Measurements from ENCODE around the gene LRRC56. TPM values are rescaled to one million over a fixed set of nuclear protein-coding genes. Genes with fewer than 3 reads are reported as not detected.

Gene LRRC56
- total and polyA plus RNA-seq, 2 donors (not counting 1 experiment from before 2014, with no cell fraction given) = 11.8 to 15.8 TPM

DNA sequence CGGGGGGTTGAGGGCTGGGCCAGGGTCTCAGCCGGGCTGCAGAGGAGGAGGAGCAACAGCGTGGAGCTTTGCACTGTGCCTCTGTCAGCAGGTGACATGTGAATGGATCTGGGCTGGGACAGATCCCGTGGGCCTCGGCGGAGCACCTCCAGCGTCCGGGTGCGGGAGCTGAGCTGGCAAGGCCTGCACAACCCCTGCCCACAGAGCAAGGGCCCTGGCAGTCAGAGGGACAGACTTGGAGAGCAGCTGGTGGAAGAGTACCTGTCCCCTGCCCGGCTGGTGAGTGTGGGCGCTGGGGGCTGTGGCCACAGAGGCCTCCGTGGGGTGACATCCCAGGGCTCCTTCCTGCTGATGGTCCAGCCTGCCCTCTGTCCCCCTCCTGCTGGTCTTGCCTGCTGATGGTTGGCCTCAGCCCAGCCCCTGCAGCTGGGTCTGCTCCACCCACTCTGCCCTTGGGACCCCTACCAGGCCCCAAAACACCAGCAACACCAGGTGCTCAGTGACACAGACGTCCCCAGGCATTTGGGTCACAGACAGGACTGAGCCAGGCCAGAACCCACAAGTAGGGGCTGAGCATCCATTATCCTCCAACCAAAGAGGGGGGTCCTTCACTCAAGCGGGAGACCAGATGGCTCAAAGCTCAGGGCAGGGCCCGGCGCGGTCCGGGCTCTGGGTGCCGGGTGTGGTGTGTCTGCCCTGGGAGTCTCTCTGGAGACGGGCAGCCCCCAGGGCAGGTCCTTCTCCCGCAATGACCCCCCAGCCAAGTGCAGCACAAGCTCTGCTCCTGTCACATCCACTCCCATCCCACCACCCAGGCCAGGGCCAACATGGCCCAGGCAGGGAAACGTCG, 3.5 kb downstream of the LRRC56 start:
- Histone ChIP-seq H3K27me3 (replicated peaks in 1 of 4; ENCODE audit: control extremely low read depth in 1 of 4, control insufficient read depth in 3 of 4, insufficient read depth in 4 of 4, low read length in 3 of 4) (no peaks in the 10 kb centered on the region), H3K36me3 (replicated peaks in 1 of 2; ENCODE audit: control extremely low read depth in 1 of 2, control insufficient read depth in 1 of 2, extremely low read depth in 1 of 2, insufficient read depth in 2 of 2, low read length in 1 of 2) (peaks cover 0 to 2% of the 10 kb centered on the region in 2 experiments), H3K4me2 (replicated peaks; ENCODE audit: low read depth, low read length, poor library complexity, severe bottlenecking) (no peak overlapping the region), H4K20me1 (ENCODE audit: control insufficient read depth, insufficient read depth, low read length, poor library complexity, severe bottlenecking) (no peaks in the 10 kb centered on the region), H3K79me2 (ENCODE audit: control insufficient read depth, insufficient read depth, low read length) (peaks cover 33% of the 10 kb centered on the region), H3K4me1 (ENCODE audit: control insufficient read depth in 2 of 2, insufficient read depth in 2 of 2, low read length in 2 of 2) (peaks cover 12 to 25% of the 10 kb centered on the region in 2 donors), H3K27ac (ENCODE audit: low read length in 2 of 2) (no peak overlapping the region), H3K4me3 (ENCODE audit: control extremely low read depth in 1 of 5, extremely low read depth in 1 of 5, insufficient read depth in 1 of 5, low read depth in 2 of 5, low read length in 4 of 5) (no peak overlapping the region), H3K9ac (ENCODE audit: low read length) (no peak overlapping the region), H2AFZ (ENCODE audit: insufficient read depth, low read depth, low read length, poor library complexity, severe bottlenecking) (no peak overlapping the region), H3K9me3 (ENCODE audit: control extremely low read depth in 1 of 3, control insufficient read depth in 2 of 3, insufficient read depth in 1 of 3, low read length in 2 of 3) (no peaks in the 10 kb centered on the region)
- no peaks in the 10 kb centered on the region for H3K9me3 Mint-ChIP-seq (ENCODE audit: insufficient read depth)
- peaks cover 19% of the 10 kb centered on the region for H3K4me1 Mint-ChIP-seq
- TF ChIP-seq CTCF (IDR thresholded peaks at IDR 0.05) (no peak), EZH2 (IDR thresholded peaks at IDR 0.05; ENCODE audit: borderline replicate concordance, insufficient read depth, low read depth, low read length, poor library complexity, severe bottlenecking) (no peak)
- CTCF ChIA-PET = no interaction called here
- intact Hi-C loops (cut with micrococcal nuclease) = no loop called here
- POLR2A ChIA-PET = no interaction called here
- H3K27me3 Mint-ChIP-seq = no peaks in the 10 kb centered on the region
- H3K27ac Mint-ChIP-seq = no peak overlapping the region
- 94% methylated on average over 23 of the region's 23 CpGs for WGBS (ENCODE audit: insufficient coverage)
- DNase-seq = peak; percentile 25
- H3K4me3 Mint-ChIP-seq = no peak overlapping the region
- ATAC-seq (ENCODE audit: low read depth) = no peak

GRCh38 chr11:541433-541885, 4.1 kb downstream of the LRRC56 start:
- no peak overlapping the region for H3K27ac ChIP-seq (ENCODE audit: low read length in 2 of 2)
- no peaks in the 10 kb centered on the region for H4K20me1 ChIP-seq (ENCODE audit: control insufficient read depth, insufficient read depth, low read length, poor library complexity, severe bottlenecking)
- ATAC-seq (ENCODE audit: low read depth) (no peak), DNase-seq (peak; percentile 18)
- H3K9ac ChIP-seq (ENCODE audit: low read length) = no peak overlapping the region
- H3K9me3 Mint-ChIP-seq (ENCODE audit: insufficient read depth) = no peaks in the 10 kb centered on the region
- no peak overlapping the region for H3K4me3 ChIP-seq (ENCODE audit: control extremely low read depth in 1 of 5, extremely low read depth in 1 of 5, insufficient read depth in 1 of 5, low read depth in 2 of 5, low read length in 4 of 5)
- no peaks in the 10 kb centered on the region for H3K9me3 ChIP-seq (ENCODE audit: control extremely low read depth in 1 of 3, control insufficient read depth in 2 of 3, insufficient read depth in 1 of 3, low read length in 2 of 3)
- POLR2A ChIA-PET = no interaction called here
- TF ChIP-seq CTCF (IDR thresholded peaks at IDR 0.05) = no peak
- TF ChIP-seq EZH2 (IDR thresholded peaks at IDR 0.05; ENCODE audit: borderline replicate concordance, insufficient read depth, low read depth, low read length, poor library complexity, severe bottlenecking) = no peak
- H3K4me3 Mint-ChIP-seq = no peak overlapping the region
- no peaks in the 10 kb centered on the region for H3K27me3 Mint-ChIP-seq
- peaks cover 33% of the 10 kb centered on the region for H3K79me2 ChIP-seq (ENCODE audit: control insufficient read depth, insufficient read depth, low read length)
- H3K27me3 ChIP-seq (replicated peaks in 1 of 4; ENCODE audit: control extremely low read depth in 1 of 4, control insufficient read depth in 3 of 4, insufficient read depth in 4 of 4, low read length in 3 of 4) = no peaks in the 10 kb centered on the region
- H3K27ac Mint-ChIP-seq = no peak overlapping the region
- intact Hi-C loops (cut with micrococcal nuclease) = no loop called here
- no peak overlapping the region for H2AFZ ChIP-seq (ENCODE audit: insufficient read depth, low read depth, low read length, poor library complexity, severe bottlenecking)
- peaks cover 19% of the 10 kb centered on the region for H3K4me1 Mint-ChIP-seq
- CTCF ChIA-PET = no interaction called here
- no peak overlapping the region for H3K4me2 ChIP-seq (replicated peaks; ENCODE audit: low read depth, low read length, poor library complexity, severe bottlenecking)
- peaks cover 0 to 2% of the 10 kb centered on the region in 2 experiments for H3K36me3 ChIP-seq (replicated peaks in 1 of 2; ENCODE audit: control extremely low read depth in 1 of 2, control insufficient read depth in 1 of 2, extremely low read depth in 1 of 2, insufficient read depth in 2 of 2, low read length in 1 of 2)
- 94% methylated on average over 17 of the region's 20 CpGs for WGBS (ENCODE audit: insufficient coverage)
- H3K4me1 ChIP-seq (ENCODE audit: control insufficient read depth in 2 of 2, insufficient read depth in 2 of 2, low read length in 2 of 2) = peaks cover 12 to 20% of the 10 kb centered on the region in 2 donors

Measured in B cell (primary cell).